ELF-1 (cell line): ENCODE results near the gene SPDYE9.
"Not testable (repeated sequence)": the region's sequence is repeated elsewhere in the genome, so short reads cannot be mapped to it uniquely, and the experiment has no call there.

Source experiments
- DNase-seq: peaks from one replicate; pipeline ENCODE4 v3.0.0-alpha.2; 2016; ENCODE audit warnings: low read depth, low spot score

Gene SPDYE9, protein sequence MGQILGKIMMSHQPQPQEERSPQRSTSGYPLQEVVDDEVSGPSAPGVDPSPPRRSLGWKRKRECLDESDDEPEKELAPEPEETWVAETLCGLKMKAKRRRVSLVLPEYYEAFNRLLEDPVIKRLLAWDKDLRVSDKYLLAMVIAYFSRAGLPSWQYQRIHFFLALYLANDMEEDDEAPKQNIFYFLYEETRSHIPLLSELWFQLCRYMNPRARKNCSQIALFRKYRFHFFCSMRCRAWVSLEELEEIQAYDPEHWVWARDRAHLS

DNA sequence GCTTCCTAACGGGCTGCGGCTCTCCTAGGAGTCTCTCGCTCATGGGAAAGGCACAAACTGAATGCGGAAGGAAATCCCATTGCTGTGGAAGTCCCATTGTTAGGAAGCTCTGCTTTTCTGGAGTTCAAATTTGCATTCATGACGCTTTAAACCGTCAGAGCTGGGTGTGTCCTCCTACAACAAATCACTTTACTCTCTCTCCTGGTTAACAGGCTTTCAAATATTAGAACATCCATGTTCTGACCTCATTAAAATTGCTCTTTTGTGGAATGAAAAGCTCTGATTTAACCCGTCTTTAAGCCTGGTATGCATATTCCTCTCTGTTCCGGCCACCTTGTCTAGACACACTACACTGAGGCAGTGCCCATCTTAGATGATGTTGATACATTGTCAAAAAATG, at the start of gene SPDYE9:
Gene SPDYE9, minus strand, starts transcription at position 101 of the 400 bp plus-strand sequence. CDS start 1,800 bp downstream, outside the sequence.
- not testable (repeated sequence) for DNase-seq

GRCh38 chr7:73134866-73135265, 49.0 kb upstream of the SPDYE9 start:
- not testable (repeated sequence) for DNase-seq

- not testable (repeated sequence) for DNase-seq
Observed at GRCh38 chr7:73132651-73133217, 46.9 kb upstream of the SPDYE9 start.

- not testable (repeated sequence) for DNase-seq
Observed at GRCh38 chr7:73130612-73131011, 44.8 kb upstream of the SPDYE9 start.

- not testable (repeated sequence) for DNase-seq
Observed at GRCh38 chr7:73124126-73124525, 38.3 kb upstream of the SPDYE9 start.

- DNase-seq = not testable (repeated sequence)
Observed at GRCh38 chr7:73122778-73123447, 37.1 kb upstream of the SPDYE9 start.

- not testable (repeated sequence) for DNase-seq
Observed at GRCh38 chr7:73118155-73118554, 32.3 kb upstream of the SPDYE9 start.

DNA sequence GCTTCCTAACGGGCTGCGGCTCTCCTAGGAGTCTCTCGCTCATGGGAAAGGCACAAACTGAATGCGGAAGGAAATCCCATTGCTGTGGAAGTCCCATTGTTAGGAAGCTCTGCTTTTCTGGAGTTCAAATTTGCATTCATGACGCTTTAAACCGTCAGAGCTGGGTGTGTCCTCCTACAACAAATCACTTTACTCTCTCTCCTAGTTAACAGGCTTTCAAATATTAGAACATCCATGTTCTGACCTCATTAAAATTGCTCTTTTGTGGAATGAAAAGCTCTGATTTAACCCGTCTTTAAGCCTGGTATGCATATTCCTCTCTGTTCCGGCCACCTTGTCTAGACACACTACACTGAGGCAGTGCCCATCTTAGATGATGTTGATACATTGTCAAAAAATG, 28.0 kb downstream of the SPDYE9 start, which contains the start of gene SPDYE11:
Gene SPDYE11, minus strand, starts transcription at position 101 of the 400 bp plus-strand sequence. CDS start 1,800 bp downstream, outside the sequence.
- not testable (repeated sequence) for DNase-seq

- not testable (repeated sequence) for DNase-seq
Observed at GRCh38 chr7:73029666-73030065, 56.2 kb downstream of the SPDYE9 start, which contains the start of gene SPDYE8. TSS of gene SPDYE8 (minus strand) at chr7:73029766. CDS start at chr7:73027966, 1,800 bp downstream.
